ENCODE data around the gene DEAF1. TPM values are rescaled to one million over a fixed set of nuclear protein-coding genes. Genes with fewer than 3 reads are reported as not detected.

DEAF1 gene
- total and polyA plus RNA-seq, 2 donors (not counting 3 experiments of a cell fraction or from before 2014, with no cell fraction given), result 43.6 to 55.7 TPM

- Histone ChIP-seq H3K4me1 (ENCODE audit: control insufficient read depth, extremely low read depth, insufficient read depth, low read length) (no peaks in the 10 kb centered on the region), H3K4me2 (ENCODE audit: insufficient read depth, low read length) (no peak overlapping the region), H2AFZ (ENCODE audit: low read depth, low read length) (no peak overlapping the region), H3K27me3 (ENCODE audit: control insufficient read depth in 2 of 2, insufficient read depth in 2 of 2, low read length in 2 of 2) (no peaks in the 10 kb centered on the region), H3K4me3 (replicated peaks in 1 of 3; ENCODE audit: insufficient read depth in 1 of 3, low read depth in 1 of 3, low read length in 3 of 3) (no peak overlapping the region), H3K9me3 (replicated peaks; ENCODE audit: control insufficient read depth, insufficient read depth, low read length) (no peaks in the 10 kb centered on the region), H3K9me1 (replicated peaks; ENCODE audit: control insufficient read depth, extremely low read depth, insufficient read depth, low read length) (no peaks in the 10 kb centered on the region), H4K20me1 (replicated peaks; ENCODE audit: control insufficient read depth, extremely low read depth, insufficient read depth, low read length) (no peaks in the 10 kb centered on the region), H3K79me2 (ENCODE audit: control insufficient read depth, insufficient read depth, low read length) (no peaks in the 10 kb centered on the region), H3K27ac (ENCODE audit: insufficient read depth, low read depth, low read length) (no peak overlapping the region), H3K9ac (replicated peaks; ENCODE audit: extremely low read depth, insufficient read depth, low read length) (no peak overlapping the region), H3K36me3 (ENCODE audit: control insufficient read depth in 2 of 2, extremely low read depth in 1 of 2, insufficient read depth in 2 of 2, low read length in 2 of 2) (no peaks in the 10 kb centered on the region)
- dilution Hi-C loops (cut with MboI; ENCODE audit: extremely low pct_ligation_motif_present, low sequenced_read_pairs) (no loop called here), intact Hi-C loops (cut with micrococcal nuclease) (no loop called here)
- TF ChIP-seq MAX (IDR thresholded peaks at IDR 0.05; ENCODE audit: insufficient read depth, insufficient read length) (no peak), CTCF (IDR thresholded peaks at IDR 0.05; ENCODE audit: extremely low read depth in 1 of 2, insufficient read depth in 1 of 2, low read depth in 1 of 2, low read length in 2 of 2) (no peak), POLR2A (IDR thresholded peaks at IDR 0.05; ENCODE audit: low read depth, low read length) (no peak), GATA2 (IDR thresholded peaks at IDR 0.05; ENCODE audit: insufficient read depth, insufficient read length, low read depth, low read length) (no peak), EZH2 (IDR thresholded peaks at IDR 0.05; ENCODE audit: borderline replicate concordance, low read depth, low read length, severe bottlenecking) (no peak), JUN (IDR thresholded peaks at IDR 0.05; ENCODE audit: borderline replicate concordance, insufficient read depth, insufficient read length, low read depth) (no peak), FOS (IDR thresholded peaks at IDR 0.05; ENCODE audit: borderline replicate concordance, insufficient read depth, low read length) (no peak), MYC (IDR thresholded peaks at IDR 0.05; ENCODE audit: low read depth, low read length) (no peak), POLR2AphosphoS5 (IDR thresholded peaks at IDR 0.05; ENCODE audit: insufficient read depth, low read depth, low read length) (no peak)
- FAIRE-seq (no peak), DNase-seq (ENCODE audit: low read depth, low spot score) (no peak)
- ChIA-PET POLR2A (no interaction called here), CTCF (no interaction called here)
- no TSS peak for BruUV-seq (replicated peaks)
These were observed 38.0 kb upstream of the DEAF1 start for GRCh38 chr11:733072-733471.

Measured in endothelial cell of umbilical vein (primary cell).